Ovary (tissue), 9 donors: ENCODE data around the gene PCA3. TPM values are rescaled to one million over a fixed set of nuclear protein-coding genes. Genes with fewer than 3 reads are reported as not detected.

Experiments used
- DNase-seq, 5 donors: peaks; one replicate each; pipeline ENCODE4 v3.0.0-alpha.2; 2019 to 2020
- H3K27ac ChIP-seq, 2 donors: fragments of 200-600 bp; one replicate each; pipeline versions ENCODE4 v1.5.1 to v1.8.0; 2019 to 2022
- H3K27me3 ChIP-seq: fragments of 200-600 bp; one replicate; pipeline ENCODE4 v1.8.0; 2022
- H3K36me3 ChIP-seq: fragments of 200-600 bp; sonication (generic); one replicate; pipeline ENCODE4 v1.5.1; 2019
- H3K4me1 ChIP-seq: one replicate; pipeline ENCODE4 v1.8.1; 2013; ENCODE audit warnings: mild to moderate bottlenecking, moderate library complexity; ENCODE audit not compliant: insufficient read depth
- H3K4me3 ChIP-seq: fragments of 200-600 bp; sonication (generic); one replicate; pipeline ENCODE4 v1.5.1; 2017
- H3K9me3 ChIP-seq, 2 donors: fragments of 200-600 bp in 1 of 2; sonication (generic) in 1 of 2; one replicate each; pipeline versions ENCODE4 v1.5.1 to v1.8.1; 2013 to 2019; ENCODE audit warnings: mild to moderate bottlenecking in 1 of 2, moderate library complexity in 1 of 2
- EP300 ChIP-seq: sonication (generic); formaldehyde crosslinking; IDR thresholded peaks from one replicate; pipeline ENCODE4 v1.6.1; 2017; ENCODE audit warnings: antibody characterized with exemption
- POLR2A ChIP-seq: fragments of 450-650 bp; IDR thresholded peaks from one replicate; pipeline ENCODE4 v1.6.1; 2017; ENCODE audit warnings: antibody characterized with exemption, mild to moderate bottlenecking, moderate library complexity
- WGBS, 3 donors: extraction: QIAGEN DNeasy Blood & Tissue Kit in 1 of 3; methylation state at CpG; one replicate each; pipeline versions ENCODE4 v1.1.5 to v1.1.7; 2013 to 2017; 5-methylcytosine and 5-hydroxymethylcytosine counted together
- intact Hi-C, 4 donors: fragments of 100-400 bp; cut with DNase I; formaldehyde crosslinking; loops; one replicate each; pipeline versions ENCODE4 v1.11.0 to v1.15.1; 2022 to 2023
- polyA plus RNA-seq, 2 donors: library from polyadenylated mRNA; stranded (reverse); fragments of 200-250 nt in 1 of 2; fragments of 350-450 nt in 1 of 2; fragmentation: Illumina TruSeq in 1 of 2; extraction: RNeasy Lipid Tissue Mini Kit (QIAGEN cat#74804) in 1 of 2; gene quantifications; one replicate each; pipeline ENCODE4 v1.2.3, GENCODE V29; 2013 to 2014
- total RNA-seq, 7 donors: library from RNA; depleted of rRNA in 2 of 7; stranded (reverse); fragments of >200 nt in 2 of 7; fragmentation: NEBNext Ultra II Directional in 3 of 7; extraction: Animal tissue kit (Norgen Biotek cat#: 25700) in 3 of 7; gene quantifications; one replicate each; pipeline versions ENCODE4 v1.1.0 to v1.2.4, GENCODE V29; 2016 to 2023
- TF ChIP-seq, protein P1 (sequence below), 3 donors: fragments of 450-650 bp in 2 of 3; fragments of 200-600 bp in 1 of 3; IDR thresholded peaks; one replicate each; pipeline versions ENCODE4 v1.5.1 to v1.8.0; 2016 to 2022; ENCODE audit warnings: antibody characterized with exemption in 3 of 3, mild to moderate bottlenecking in 1 of 3
- donor health status: DM: no; HTN: no; CAD: no; lungs with moderate emphysema.
- donor health status: DM: no; HTN: no; CAD: no.
- donor health status: Bipolar disorder and iron deficiency.
- donor health status: DM: yes; HTN: yes; CAD: no.
- donor health status: DM: no; HTN: no; CAD: no.
- donor health status: DM: yes; HTN: yes; CAD: no.

The PCA3 gene
- total and polyA plus RNA-seq, 9 donors: not detected

- Histone ChIP-seq H3K27ac (no peak overlapping the region), H3K4me1 (no peaks in the 10 kb centered on the region), H3K4me3 (no peak overlapping the region), H3K9me3 (no peaks in the 10 kb centered on the region), H3K27me3 (no peaks in the 10 kb centered on the region), H3K36me3 (no peaks in the 10 kb centered on the region)
- WGBS, 3 donors: 58 to 65% (median 60%) methylated on average over 3 of the region's 3 CpGs
- intact Hi-C loops: loop anchor here in 1 of 4 donors (10.0 kb wide), 1 partner anchor 379 kb away; no protein-coding TSS in a partner anchor
- no peak for DNase-seq
- no peak for TF ChIP-seq EP300
- TF ChIP-seq POLR2A: no peak
- TF ChIP-seq, protein P1, sequence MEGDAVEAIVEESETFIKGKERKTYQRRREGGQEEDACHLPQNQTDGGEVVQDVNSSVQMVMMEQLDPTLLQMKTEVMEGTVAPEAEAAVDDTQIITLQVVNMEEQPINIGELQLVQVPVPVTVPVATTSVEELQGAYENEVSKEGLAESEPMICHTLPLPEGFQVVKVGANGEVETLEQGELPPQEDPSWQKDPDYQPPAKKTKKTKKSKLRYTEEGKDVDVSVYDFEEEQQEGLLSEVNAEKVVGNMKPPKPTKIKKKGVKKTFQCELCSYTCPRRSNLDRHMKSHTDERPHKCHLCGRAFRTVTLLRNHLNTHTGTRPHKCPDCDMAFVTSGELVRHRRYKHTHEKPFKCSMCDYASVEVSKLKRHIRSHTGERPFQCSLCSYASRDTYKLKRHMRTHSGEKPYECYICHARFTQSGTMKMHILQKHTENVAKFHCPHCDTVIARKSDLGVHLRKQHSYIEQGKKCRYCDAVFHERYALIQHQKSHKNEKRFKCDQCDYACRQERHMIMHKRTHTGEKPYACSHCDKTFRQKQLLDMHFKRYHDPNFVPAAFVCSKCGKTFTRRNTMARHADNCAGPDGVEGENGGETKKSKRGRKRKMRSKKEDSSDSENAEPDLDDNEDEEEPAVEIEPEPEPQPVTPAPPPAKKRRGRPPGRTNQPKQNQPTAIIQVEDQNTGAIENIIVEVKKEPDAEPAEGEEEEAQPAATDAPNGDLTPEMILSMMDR (IDR thresholded peaks at IDR 0.05): no peak
These were observed 1.9 kb downstream of the PCA3 start for GRCh38 chr9:76766126-76766525.

- WGBS, 3 donors: 14 to 31% (median 25%) methylated on average over 5 of the region's 5 CpGs
- Histone ChIP-seq H3K9me3 (no peaks in the 10 kb centered on the region), H3K27me3 (no peaks in the 10 kb centered on the region), H3K4me1 (peaks cover 2% of the 10 kb centered on the region), H3K36me3 (no peaks in the 10 kb centered on the region), H3K27ac (no peak overlapping the region), H3K4me3 (no peak overlapping the region)
- TF ChIP-seq POLR2A (no peak), EP300 (no peak)
- TF ChIP-seq, protein P1 (IDR thresholded peaks at IDR 0.05): no peak
- intact Hi-C loops: no loop called here
- DNase-seq: no peak
These were observed 8.6 kb downstream of the PCA3 start for GRCh38 chr9:76772686-76773445.

DNA sequence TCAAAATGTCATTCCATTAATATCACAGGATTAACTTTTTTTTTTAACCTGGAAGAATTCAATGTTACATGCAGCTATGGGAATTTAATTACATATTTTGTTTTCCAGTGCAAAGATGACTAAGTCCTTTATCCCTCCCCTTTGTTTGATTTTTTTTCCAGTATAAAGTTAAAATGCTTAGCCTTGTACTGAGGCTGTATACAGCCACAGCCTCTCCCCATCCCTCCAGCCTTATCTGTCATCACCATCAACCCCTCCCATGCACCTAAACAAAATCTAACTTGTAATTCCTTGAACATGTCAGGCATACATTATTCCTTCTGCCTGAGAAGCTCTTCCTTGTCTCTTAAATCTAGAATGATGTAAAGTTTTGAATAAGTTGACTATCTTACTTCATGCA, 20.6 kb downstream of the PCA3 start:
- Histone ChIP-seq H3K9me3 (no peaks in the 10 kb centered on the region), H3K27ac (no peak overlapping the region), H3K36me3 (no peaks in the 10 kb centered on the region), H3K27me3 (no peaks in the 10 kb centered on the region), H3K4me3 (no peak overlapping the region), H3K4me1 (no peaks in the 10 kb centered on the region)
- DNase-seq: no peak
- intact Hi-C loops: no loop called here
- TF ChIP-seq POLR2A: no peak
- TF ChIP-seq, protein P1 (IDR thresholded peaks at IDR 0.05): no peak
- no peak for TF ChIP-seq EP300

- intact Hi-C loops: no loop called here
- WGBS, 3 donors: 77 to 96% (median 87%) methylated on average over 1 of the region's 1 CpG
- Histone ChIP-seq H3K4me1 (no peaks in the 10 kb centered on the region), H3K27me3 (no peaks in the 10 kb centered on the region), H3K27ac (no peak overlapping the region), H3K4me3 (no peak overlapping the region), H3K36me3 (no peaks in the 10 kb centered on the region), H3K9me3 (no peaks in the 10 kb centered on the region)
- no peak for DNase-seq
- TF ChIP-seq POLR2A: no peak
- TF ChIP-seq, protein P1 (IDR thresholded peaks at IDR 0.05): no peak
- TF ChIP-seq EP300: no peak
These were observed 21.3 kb downstream of the PCA3 start for GRCh38 chr9:76785501-76785900.
